Esophagus (tissue), 2 donors: ENCODE measurements around the gene MICAL3. TPM values are rescaled to one million over a fixed set of nuclear protein-coding genes. Genes with fewer than 3 reads are reported as not detected.

Experiments used
- H3K27ac ChIP-seq, 2 donors: one replicate each; pipeline ENCODE4 v1.5.1; 2013; ENCODE audit warnings: low read depth in 2 of 2, mild to moderate bottlenecking in 2 of 2, inconsistent platforms in 1 of 2, low read length in 1 of 2, moderate library complexity in 1 of 2
- H3K27me3 ChIP-seq, 2 donors: one replicate each; pipeline ENCODE4 v1.6.1; 2013; ENCODE audit warnings: low read length in 2 of 2, control low read depth in 1 of 2, mild to moderate bottlenecking in 1 of 2; ENCODE audit not compliant: insufficient read depth in 2 of 2, control insufficient read depth in 1 of 2
- H3K36me3 ChIP-seq, 2 donors: one replicate each; pipeline ENCODE4 v1.6.1; 2013; ENCODE audit warnings: low read length in 1 of 2; ENCODE audit not compliant: control insufficient read depth in 2 of 2, insufficient read depth in 2 of 2
- H3K4me1 ChIP-seq, 2 donors: one replicate each; pipeline ENCODE4 v1.6.1; 2013; ENCODE audit warnings: low read length in 1 of 2; ENCODE audit not compliant: control insufficient read depth in 2 of 2, insufficient read depth in 2 of 2
- H3K4me3 ChIP-seq, 2 donors: one replicate each; pipeline ENCODE4 v1.5.1; 2013; ENCODE audit warnings: low read length in 2 of 2, mild to moderate bottlenecking in 2 of 2, low read depth in 1 of 2, moderate library complexity in 1 of 2
- H3K9me3 ChIP-seq, 2 donors: one replicate each; pipeline ENCODE4 v1.6.1; 2013; ENCODE audit warnings: mild to moderate bottlenecking in 2 of 2, low read depth in 1 of 2, low read length in 1 of 2, moderate library complexity in 1 of 2; ENCODE audit not compliant: control insufficient read depth in 2 of 2, insufficient read depth in 1 of 2
- WGBS, 2 donors: extraction: QIAGEN DNeasy Blood & Tissue Kit; methylation state at CpG; one replicate each; pipeline ENCODE4 v1.1.7; 2013; 5-methylcytosine and 5-hydroxymethylcytosine counted together
- polyA plus RNA-seq, 2 donors: library from polyadenylated mRNA; stranded (reverse); fragments of 200-250 nt; gene quantifications; one replicate each; pipeline ENCODE4 v1.2.3, GENCODE V29; 2013
- donor health status: healthy with polysubstance abuse.
- donor health status: Bipolar disorder and iron deficiency.

The MICAL3 gene
- polyA plus RNA-seq, 2 donors = 6.2 to 13.3 TPM

DNA sequence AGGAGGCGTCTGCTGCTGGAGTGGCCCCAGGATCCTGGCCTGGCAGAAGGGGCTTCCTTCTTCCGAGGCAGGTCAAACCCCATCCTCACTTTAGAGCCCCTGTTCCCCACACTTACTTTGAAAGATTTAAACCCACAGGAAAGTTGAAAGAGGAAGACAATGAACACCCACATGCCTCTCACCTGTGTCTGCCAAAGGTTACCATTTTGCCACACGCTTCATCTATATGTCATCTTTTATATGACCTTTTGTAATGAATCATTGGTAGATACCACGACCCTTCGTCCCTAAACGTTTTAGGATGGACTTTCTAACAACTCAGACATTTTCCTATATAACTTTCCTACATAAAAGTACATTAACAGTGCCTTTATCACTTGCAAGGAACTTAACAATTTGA lies 210.3 kb downstream of the MICAL3 start:
- H3K27me3 ChIP-seq = no peaks in the 10 kb centered on the region
- H3K27ac ChIP-seq = no peak overlapping the region
- H3K4me3 ChIP-seq = no peak overlapping the region
- 79 to 83% methylated on average over 6 of the region's 6 CpGs for WGBS, 2 donors
- H3K9me3 ChIP-seq = no peaks in the 10 kb centered on the region
- H3K4me1 ChIP-seq = no peaks in the 10 kb centered on the region
- peaks cover 11 to 36% of the 10 kb centered on the region in 2 donors for H3K36me3 ChIP-seq

DNA sequence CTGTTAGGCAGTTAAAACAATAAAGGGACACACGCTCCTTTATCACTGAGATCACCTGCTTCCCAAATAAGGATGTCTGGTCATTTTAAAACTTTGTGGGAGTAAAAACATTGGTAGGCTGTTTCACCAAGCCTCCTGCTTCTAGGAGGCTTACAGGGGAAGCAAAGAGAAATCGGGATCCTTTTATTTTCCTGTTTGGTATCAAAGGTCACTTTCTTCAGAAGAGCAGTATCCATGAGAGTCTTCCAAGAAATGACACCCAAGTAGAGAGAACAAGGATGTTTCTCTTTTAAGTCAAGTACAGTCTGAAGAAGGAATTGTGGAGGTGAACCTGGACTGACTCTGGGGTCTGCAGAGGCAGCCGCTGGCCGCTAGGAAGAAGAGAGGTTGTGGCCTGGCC lies 213.2 kb downstream of the MICAL3 start:
- peaks cover 7 to 46% of the 10 kb centered on the region in 2 donors for H3K36me3 ChIP-seq
- WGBS, 2 donors = 86 to 94% methylated on average over 4 of the region's 4 CpGs
- H3K27me3 ChIP-seq = no peaks in the 10 kb centered on the region
- no peaks in the 10 kb centered on the region for H3K9me3 ChIP-seq
- no peaks in the 10 kb centered on the region for H3K4me1 ChIP-seq
- no peak overlapping the region for H3K27ac ChIP-seq
- no peak overlapping the region for H3K4me3 ChIP-seq

DNA sequence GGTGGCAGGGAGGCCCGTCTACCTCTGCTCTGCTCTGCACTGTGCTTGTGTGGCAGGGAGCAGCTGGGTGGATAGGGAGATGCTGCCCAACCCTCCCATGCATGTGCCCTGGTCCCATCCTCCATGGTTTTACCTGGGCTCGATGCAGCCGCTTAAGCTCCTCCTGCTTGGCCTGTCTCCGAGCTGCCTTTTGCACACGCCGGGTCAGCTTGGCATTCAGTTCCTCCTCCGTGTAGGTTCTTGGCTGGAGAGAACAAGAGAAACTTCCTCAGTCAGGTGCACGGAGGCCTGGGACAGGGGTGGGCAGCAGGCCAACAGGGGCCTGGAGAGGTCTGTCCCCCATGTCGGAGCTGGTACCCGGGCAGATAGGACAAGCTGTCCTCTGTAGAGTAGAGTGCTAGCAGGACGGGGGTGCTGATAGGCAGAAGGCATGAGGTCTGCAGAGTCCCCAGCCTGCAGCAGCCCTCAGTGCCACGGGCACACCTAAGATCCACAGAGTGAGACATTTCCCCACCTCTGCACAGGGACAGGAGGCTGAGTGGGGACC lies 213.7 kb downstream of the MICAL3 start:
- Histone ChIP-seq H3K9me3 (no peaks in the 10 kb centered on the region), H3K4me1 (no peaks in the 10 kb centered on the region), H3K36me3 (peaks cover 3 to 43% of the 10 kb centered on the region in 2 donors), H3K27me3 (no peaks in the 10 kb centered on the region), H3K4me3 (no peak overlapping the region), H3K27ac (no peak overlapping the region)
- WGBS, 2 donors = 86 to 92% methylated on average over 12 of the region's 12 CpGs

DNA sequence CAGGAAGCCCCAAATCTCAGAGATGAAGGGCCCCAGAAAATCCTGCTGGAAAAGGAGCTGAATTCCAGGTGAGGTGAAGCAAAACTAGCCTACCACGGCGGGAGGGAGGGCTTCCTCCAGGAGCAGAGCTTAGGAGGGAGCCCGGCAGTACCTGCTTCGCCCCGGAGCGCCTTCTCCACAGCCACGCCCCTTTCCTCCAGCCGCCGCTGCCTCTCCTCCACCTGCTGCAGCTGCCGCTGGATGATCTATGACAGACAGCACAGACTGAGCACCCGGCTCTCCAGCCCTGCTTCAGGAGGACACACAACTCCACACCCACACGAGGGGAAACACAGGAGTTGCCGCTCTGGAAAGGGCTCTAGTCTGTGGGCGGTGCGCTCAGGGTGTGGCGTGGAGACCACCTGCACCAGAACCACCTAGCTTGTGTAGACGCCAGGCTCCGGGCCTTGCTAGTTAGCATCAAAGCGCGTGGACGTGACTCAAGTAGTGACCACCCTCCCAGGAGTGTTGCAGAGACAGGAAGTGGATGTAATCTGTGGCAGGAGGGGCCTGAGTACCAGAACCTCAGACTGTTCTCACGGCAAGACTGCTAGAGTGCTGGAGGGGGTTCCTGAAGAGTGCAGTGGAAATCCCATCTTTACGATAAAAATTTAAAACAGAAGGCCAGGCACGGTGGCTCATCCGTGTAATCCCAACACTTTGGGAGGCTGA lies 215.5 kb downstream of the MICAL3 start:
- Histone ChIP-seq H3K4me1 (no peaks in the 10 kb centered on the region), H3K36me3 (peaks cover 3 to 34% of the 10 kb centered on the region in 2 donors), H3K27ac (no peak overlapping the region), H3K9me3 (no peaks in the 10 kb centered on the region), H3K4me3 (no peak overlapping the region), H3K27me3 (no peaks in the 10 kb centered on the region)
- 86% methylated on average over 25 of the region's 25 CpGs for WGBS, 2 donors

DNA sequence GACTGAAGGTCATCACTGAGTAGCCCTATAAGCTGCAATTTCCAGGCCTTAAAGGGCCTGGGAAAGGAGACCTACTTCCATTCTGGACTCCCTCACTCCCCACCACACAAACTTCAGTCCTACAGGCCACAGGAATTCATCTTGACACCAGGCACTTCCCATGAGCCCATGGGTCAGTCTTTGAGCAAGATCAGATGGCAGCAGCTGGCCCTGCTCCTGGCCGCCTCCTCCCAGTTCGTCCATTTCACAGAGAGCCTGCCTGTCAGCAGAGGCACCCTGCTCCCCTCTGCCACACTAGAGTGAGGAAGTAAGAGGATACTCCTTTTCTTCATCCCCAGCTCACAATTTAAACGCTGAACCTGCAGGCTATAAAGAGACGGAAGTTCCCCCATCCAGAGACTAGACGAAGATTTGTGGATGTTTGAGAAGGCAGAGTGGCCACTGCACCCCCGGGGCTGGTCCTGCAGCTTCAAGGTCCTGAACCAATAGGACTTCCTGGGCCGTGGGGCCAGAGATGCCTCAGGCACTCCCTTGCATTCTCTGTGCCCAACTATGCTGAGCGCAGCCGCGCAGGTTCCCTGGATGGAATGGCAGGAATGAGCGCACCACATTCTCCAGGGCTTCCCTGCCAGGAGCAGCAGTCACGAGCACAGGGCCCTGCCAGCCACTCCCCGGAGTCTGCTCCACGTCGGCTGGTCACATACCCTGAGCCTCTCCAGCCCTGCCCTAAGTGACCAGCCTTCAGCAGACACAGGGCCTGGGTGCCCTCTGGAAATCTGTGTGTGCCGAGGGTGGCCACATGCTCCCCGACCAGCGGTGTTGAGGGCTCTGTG lies 216.6 kb downstream of the MICAL3 start:
- Histone ChIP-seq H3K36me3 (peaks cover 3 to 31% of the 10 kb centered on the region in 2 donors), H3K9me3 (no peaks in the 10 kb centered on the region)
- WGBS, 2 donors = 84 to 87% methylated on average over 18 of the region's 18 CpGs

DNA sequence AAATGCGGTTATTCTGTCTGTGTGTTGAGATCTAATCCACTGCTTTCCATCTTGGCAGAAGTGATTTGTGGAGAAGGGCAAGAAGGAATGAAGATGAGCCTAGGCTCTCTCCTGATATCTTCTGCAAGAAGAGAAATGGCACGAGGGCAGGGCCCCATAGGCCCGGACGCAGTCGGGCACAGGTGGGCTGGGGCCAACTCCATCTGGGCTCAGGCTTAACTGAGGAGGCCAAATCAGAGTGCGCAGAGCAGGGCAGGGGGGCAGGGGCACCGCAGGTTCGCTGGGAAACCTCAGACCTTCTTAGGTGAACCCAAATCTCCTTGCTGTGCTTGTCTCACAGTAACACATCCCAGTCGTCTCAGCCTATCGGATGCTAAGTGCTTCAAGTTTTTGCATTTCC lies 217.3 kb downstream of the MICAL3 start:
- Histone ChIP-seq H3K36me3 (peaks cover 3 to 29% of the 10 kb centered on the region in 2 donors), H3K27ac (no peak overlapping the region), H3K27me3 (no peaks in the 10 kb centered on the region)

More for the DNA sequence above, 216.6 kb downstream of the MICAL3 start:
- H3K27ac ChIP-seq = no peak overlapping the region
- no peak overlapping the region for H3K4me3 ChIP-seq
- H3K27me3 ChIP-seq = no peaks in the 10 kb centered on the region
- peaks cover 0 to 3% of the 10 kb centered on the region in 2 donors for H3K4me1 ChIP-seq

DNA sequence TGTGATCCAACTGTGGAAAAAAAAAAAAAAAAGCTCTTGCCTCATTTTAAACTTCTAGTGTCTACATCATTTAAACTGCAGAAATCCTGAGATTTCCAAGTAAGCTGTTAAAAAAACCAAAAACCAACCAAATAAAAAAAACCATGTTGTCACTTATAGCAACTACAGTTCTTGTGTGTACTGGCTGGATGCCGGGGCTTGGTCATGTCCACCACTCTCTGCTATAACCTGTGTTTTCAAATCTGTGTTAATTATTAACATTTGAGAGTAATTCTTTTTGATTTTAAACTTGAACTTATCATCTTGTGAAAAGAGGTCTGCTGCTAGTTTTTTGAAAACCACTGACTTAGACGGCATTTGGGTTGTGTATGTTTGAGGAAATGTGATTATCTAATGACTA lies 217.9 kb downstream of the MICAL3 start:
- Histone ChIP-seq H3K4me3 (no peak overlapping the region), H3K27me3 (no peaks in the 10 kb centered on the region), H3K4me1 (peaks cover 0 to 3% of the 10 kb centered on the region in 2 donors), H3K27ac (no peak overlapping the region), H3K36me3 (peaks cover 3 to 27% of the 10 kb centered on the region in 2 donors), H3K9me3 (no peaks in the 10 kb centered on the region)
- 62 to 87% methylated on average over 2 of the region's 2 CpGs for WGBS, 2 donors

More for the DNA sequence above, 217.3 kb downstream of the MICAL3 start:
- no peaks in the 10 kb centered on the region for H3K9me3 ChIP-seq
- H3K4me3 ChIP-seq = no peak overlapping the region
- peaks cover 0 to 3% of the 10 kb centered on the region in 2 donors for H3K4me1 ChIP-seq
- WGBS, 2 donors = 93 to 98% methylated on average over 10 of the region's 10 CpGs

DNA sequence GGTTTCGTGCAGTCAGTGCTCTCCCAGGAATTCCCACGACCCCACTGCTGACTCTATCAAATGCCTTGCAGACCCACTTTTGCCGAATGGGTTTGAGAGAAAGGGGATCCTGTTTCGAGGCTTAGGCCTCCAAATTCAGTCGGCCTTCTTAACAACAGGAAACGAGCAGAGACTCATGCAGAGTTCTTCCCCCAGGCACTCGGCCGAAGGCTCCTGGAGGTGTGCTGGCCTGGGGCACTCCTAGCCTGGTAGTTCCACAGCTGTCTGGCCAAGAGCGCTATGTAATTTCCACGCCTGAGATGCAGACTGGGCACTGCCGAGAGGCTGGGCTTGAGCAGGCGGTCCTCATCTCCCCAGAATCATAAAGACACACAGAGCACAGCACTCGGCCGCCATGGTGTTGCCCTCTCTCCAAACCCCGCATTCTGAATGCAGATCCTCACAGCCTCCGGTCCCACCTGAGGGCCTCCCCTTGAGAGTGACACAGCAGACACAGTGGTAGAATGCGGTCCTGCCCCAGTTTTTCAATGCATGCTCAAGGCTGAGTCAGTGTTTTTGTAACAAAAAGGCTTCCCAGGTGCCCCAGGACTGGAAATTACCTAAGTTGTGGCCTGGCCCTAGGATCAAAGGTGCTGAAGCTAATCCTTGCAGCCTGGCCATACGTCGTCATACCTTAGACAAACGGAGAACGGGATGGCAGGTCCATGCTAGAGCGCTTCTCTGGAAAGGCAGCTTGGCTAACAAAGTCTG lies 219.9 kb downstream of the MICAL3 start:
- Histone ChIP-seq H3K36me3 (peaks cover 3 to 21% of the 10 kb centered on the region in 2 donors), H3K4me3 (no peak overlapping the region), H3K4me1 (peaks cover 0 to 3% of the 10 kb centered on the region in 2 donors), H3K27ac (no peak overlapping the region), H3K9me3 (no peaks in the 10 kb centered on the region), H3K27me3 (no peaks in the 10 kb centered on the region)
- WGBS, 2 donors = 66 to 83% methylated on average over 22 of the region's 22 CpGs

DNA sequence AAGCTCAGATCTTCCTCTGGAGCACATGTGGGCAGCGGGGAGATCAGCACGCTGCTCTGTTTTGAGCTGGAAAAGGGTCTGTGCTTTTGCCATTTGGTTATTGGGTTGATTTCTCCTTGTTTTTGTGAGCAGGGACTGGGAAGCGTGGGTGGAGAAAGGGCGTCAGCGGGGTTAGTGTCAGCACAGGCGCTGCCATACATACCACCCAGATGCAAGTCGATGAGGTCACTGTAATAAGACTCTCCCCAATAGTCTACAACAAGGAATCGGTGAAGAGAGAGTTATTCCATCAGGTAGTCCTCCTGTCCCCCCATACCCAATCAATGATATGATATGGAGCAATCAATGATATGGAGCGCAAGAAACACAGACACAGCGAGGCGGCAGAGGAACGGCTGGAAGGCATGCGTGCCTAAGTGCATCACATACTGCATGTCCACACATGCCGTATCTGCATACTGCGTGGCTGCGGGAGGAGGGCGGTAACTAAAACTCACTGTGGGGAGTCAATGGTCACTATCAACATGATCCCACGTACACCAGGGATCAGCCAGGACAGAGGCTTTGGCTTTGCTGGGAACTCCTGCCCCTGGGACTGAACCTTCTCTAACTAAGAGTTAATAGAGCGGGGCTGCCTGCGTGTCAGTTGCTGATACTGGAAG lies 220.6 kb downstream of the MICAL3 start:
- peaks cover 3 to 16% of the 10 kb centered on the region in 2 donors for H3K36me3 ChIP-seq
- no peaks in the 10 kb centered on the region for H3K9me3 ChIP-seq
- WGBS, 2 donors = 74 to 87% methylated on average over 20 of the region's 20 CpGs
- no peak overlapping the region for H3K4me3 ChIP-seq
- H3K27me3 ChIP-seq = no peaks in the 10 kb centered on the region
- peaks cover 0 to 3% of the 10 kb centered on the region in 2 donors for H3K4me1 ChIP-seq
- no peak overlapping the region for H3K27ac ChIP-seq
